HCT116 (cell line): Measurements from ENCODE around the gene ORM1. TPM values are rescaled to one million over a fixed set of nuclear protein-coding genes. Genes with fewer than 3 reads are reported as not detected.

Experiments
- ATAC-seq: fragments of 200-7000 bp; cut with Tn5 transposase; 2 replicates; pipeline ENCODE4 v1.9.1; 2020; ENCODE audit warnings: mild to moderate bottlenecking, moderate library complexity
- BruUV-seq: library from RNA; stranded (reverse); fragments of 400-500 nt; replicated peaks from 2 replicates; lab custom pipeline; 2021; lab: Mats Ljungman, UMichigan
- CTCF ChIA-PET: fragments of 300-600 bp; sonication (Branson Sonifier 250); formaldehyde crosslinking; loops from one replicate; lab custom pipeline; 2021; ENCODE audit warnings: antibody characterized with exemption; lab: Charles Lee
- POLR2A ChIA-PET: fragments of 300-600, 350-600 bp; sonication (Branson Sonifier 250); formaldehyde crosslinking; loops from one replicate; lab custom pipeline; 2021; ENCODE audit warnings: antibody characterized with exemption; lab: Charles Lee
- RAD21 ChIA-PET, 2 experiments: fragments of 300-600 bp; sonication (Branson Sonifier 250); formaldehyde crosslinking; loops; one replicate each; lab custom pipeline; 2023; ENCODE audit warnings: low total read pairs in 2 of 2; ENCODE audit not compliant: uncharacterized antibody in 2 of 2, unreplicated experiment in 2 of 2, low non-redundant PET in 1 of 2; lab: Charles Lee
- DNase-seq: peaks from one replicate; pipeline ENCODE4 v3.0.0-alpha.2; 2010; ENCODE audit warnings: low read depth, low spot score
- H2AFZ ChIP-seq: fragments of 200-600 bp; shearing (Covaris generic), sonication (generic); 2 replicates; pipeline ENCODE4 v1.6.1; 2017; ENCODE audit warnings: low read depth, mixed run types, mixed read lengths, antibody characterized with exemption, low read length; ENCODE audit not compliant: poor library complexity, severe bottlenecking
- H3K27ac ChIP-seq: 2 replicates; pipeline ENCODE4 v1.5.1; 2012; ENCODE audit warnings: low read depth, low read length
- H3K27me3 ChIP-seq: fragments of 200-600 bp; sonication (generic); 2 replicates; pipeline ENCODE4 v1.6.1; 2016; ENCODE audit warnings: mixed run types, low read length, mixed read lengths; ENCODE audit not compliant: insufficient read depth
- H3K36me3 ChIP-seq, 2 experiments: fragments of 200-500 bp in 1 of 2; fragments of 200-600 bp in 1 of 2; sonication (Bioruptor generic) in 1 of 2; sonication (generic) in 1 of 2; 2 replicates each; pipeline versions ENCODE4 v1.5.1 to v1.6.1; 2014 to 2016; ENCODE audit warnings: low read length in 2 of 2, inconsistent platforms in 1 of 2, mixed read lengths in 1 of 2, mixed run types in 1 of 2; ENCODE audit not compliant: insufficient read depth in 2 of 2, control insufficient read depth in 1 of 2
- H3K4me1 ChIP-seq, 2 experiments: fragments of 200-600 bp in 1 of 2; sonication (generic) in 1 of 2; 2 replicates each; pipeline versions ENCODE4 v1.5.1 to v1.6.1; 2012 to 2017; ENCODE audit warnings: low read length in 2 of 2, inconsistent platforms in 1 of 2, mild to moderate bottlenecking in 1 of 2, mixed read lengths in 1 of 2, mixed run types in 1 of 2, moderate library complexity in 1 of 2; ENCODE audit not compliant: insufficient read depth in 2 of 2, control insufficient read depth in 1 of 2
- H3K4me2 ChIP-seq: fragments of 200-600 bp; sonication (generic); 2 replicates; pipeline ENCODE4 v1.6.1; 2017; ENCODE audit warnings: mixed run types, low read length, mixed read lengths
- H3K4me3 ChIP-seq, 2 experiments: fragments of 200-600 bp in 1 of 2; sonication (generic) in 1 of 2; replicated peaks in 1 of 2; 2 replicates each; pipeline ENCODE4 v1.5.1; 2011 to 2016; ENCODE audit warnings: low read length in 2 of 2, control low read depth in 1 of 2, low read depth in 1 of 2, mild to moderate bottlenecking in 1 of 2, mixed read lengths in 1 of 2, mixed run types in 1 of 2
- H3K79me2 ChIP-seq: fragments of 200-600 bp; sonication (generic); 2 replicates; pipeline ENCODE4 v1.6.1; 2017; ENCODE audit warnings: mild to moderate bottlenecking, mixed run types, low read length, moderate library complexity, mixed read lengths; ENCODE audit not compliant: insufficient read depth
- H3K9ac ChIP-seq: fragments of 200-600 bp; sonication (generic); 2 replicates; pipeline ENCODE4 v1.6.1; 2016; ENCODE audit warnings: low read length, mixed read lengths
- H3K9me2 ChIP-seq: fragments of 200-600 bp; sonication (generic), shearing (Covaris generic); 2 replicates; pipeline ENCODE4 v1.6.1; 2017; ENCODE audit warnings: mixed run types, mild to moderate bottlenecking, moderate library complexity; ENCODE audit not compliant: insufficient read depth
- H3K9me3 ChIP-seq, 2 experiments: fragments of 200-500 bp in 1 of 2; fragments of 200-600 bp in 1 of 2; sonication (Bioruptor generic) in 1 of 2; sonication (generic) in 1 of 2; 2 replicates each; pipeline ENCODE4 v1.6.1; 2014 to 2017; ENCODE audit warnings: low read length in 2 of 2, mixed read lengths in 2 of 2, inconsistent platforms in 1 of 2, low read depth in 1 of 2, mild to moderate bottlenecking in 1 of 2, mixed run types in 1 of 2, moderate library complexity in 1 of 2; ENCODE audit not compliant: control insufficient read depth in 1 of 2, insufficient read depth in 1 of 2
- H4K20me1 ChIP-seq: fragments of 200-600 bp; sonication (generic), shearing (Covaris generic); 2 replicates; pipeline ENCODE4 v1.6.1; 2017; ENCODE audit warnings: mixed run types, mild to moderate bottlenecking, moderate library complexity; ENCODE audit not compliant: insufficient read depth
- CBX3 ChIP-seq: IDR thresholded peaks from 2 replicates; pipeline ENCODE4 v1.6.1; 2012; ENCODE audit warnings: low read depth
- CEBPB ChIP-seq: IDR thresholded peaks from 2 replicates; pipeline ENCODE4 v1.6.1; 2012; ENCODE audit warnings: low read depth
- CTCF ChIP-seq, 3 experiments: fragments of 200-600 bp in 1 of 3; sonication (generic) in 1 of 3; IDR thresholded peaks in 2 of 3; conservative IDR thresholded peaks in 1 of 3; 2 replicates each; pipeline ENCODE4 v1.5.1; 2012 to 2017; ENCODE audit warnings: low read depth in 2 of 3, low read length in 2 of 3, antibody characterized with exemption in 1 of 3, borderline replicate concordance in 1 of 3, control low read depth in 1 of 3, mild to moderate bottlenecking in 1 of 3, mixed read lengths in 1 of 3, mixed run types in 1 of 3, moderate library complexity in 1 of 3; ENCODE audit not compliant: insufficient read depth in 1 of 3
- EGR1 ChIP-seq: IDR thresholded peaks from 2 replicates; pipeline ENCODE4 v1.6.1; 2012; ENCODE audit warnings: low read depth
- ELF1 ChIP-seq: IDR thresholded peaks from 2 replicates; pipeline ENCODE4 v1.6.1; 2012; ENCODE audit warnings: low read depth, borderline replicate concordance
- EZH2phosphoT487 ChIP-seq: fragments of 200-600 bp; IDR thresholded peaks from 2 replicates; pipeline ENCODE4 v1.6.1; 2018; ENCODE audit warnings: antibody characterized with exemption, borderline replicate concordance
- FOSL1 ChIP-seq: IDR thresholded peaks from 2 replicates; pipeline ENCODE4 v1.6.1; 2012; ENCODE audit warnings: low read depth
- JUND ChIP-seq: IDR thresholded peaks from 2 replicates; pipeline ENCODE4 v1.6.1; 2012
- POLR2A ChIP-seq: IDR thresholded peaks from 2 replicates; pipeline ENCODE4 v1.7.0; 2011; ENCODE audit warnings: borderline replicate concordance; ENCODE audit not compliant: insufficient read depth, insufficient read length; ENCODE audit errors: extremely low read depth
- POLR2AphosphoS5 ChIP-seq: IDR thresholded peaks from 2 replicates; pipeline ENCODE4 v1.6.1; 2011; ENCODE audit warnings: mild to moderate bottlenecking, low read depth, low read length, moderate library complexity
- RAD21 ChIP-seq: IDR thresholded peaks from 2 replicates; pipeline ENCODE4 v1.6.1; 2012; ENCODE audit warnings: low read depth, mild to moderate bottlenecking
- SIN3A ChIP-seq: IDR thresholded peaks from 2 replicates; pipeline ENCODE4 v1.6.1; 2012; ENCODE audit warnings: low read depth
- SP1 ChIP-seq: IDR thresholded peaks from 2 replicates; pipeline ENCODE4 v1.6.1; 2012; ENCODE audit warnings: low read depth
- TCF7L2 ChIP-seq: IDR thresholded peaks from 2 replicates; pipeline ENCODE4 v1.7.0; 2011; ENCODE audit warnings: borderline replicate concordance, inconsistent platforms; ENCODE audit not compliant: insufficient read depth, insufficient read length; ENCODE audit errors: extremely low read depth
- YY1 ChIP-seq: IDR thresholded peaks from 2 replicates; pipeline ENCODE4 v1.6.1; 2011; ENCODE audit warnings: low read length, low read depth, moderate library complexity, mild to moderate bottlenecking; ENCODE audit not compliant: insufficient replicate concordance; ENCODE audit errors: extremely low read depth
- ZBTB33 ChIP-seq: IDR thresholded peaks from 2 replicates; pipeline ENCODE4 v1.6.1; 2011; ENCODE audit warnings: mild to moderate bottlenecking, low read length, moderate library complexity; ENCODE audit not compliant: insufficient replicate concordance; ENCODE audit errors: extremely low read depth
- ZFX ChIP-seq: fragments of 450-650 bp; IDR thresholded peaks from 2 replicates; pipeline ENCODE4 v1.6.1; 2017
- ZNF274 ChIP-seq: fragments of 200-500 bp; sonication (Bioruptor generic); IDR thresholded peaks from 2 replicates; pipeline ENCODE4 v1.6.1; 2014; ENCODE audit warnings: mild to moderate bottlenecking, low read depth, low read length, inconsistent platforms
- intact Hi-C: fragments of 100-400 bp; cut with micrococcal nuclease; formaldehyde crosslinking; loops from 2 replicates; pipeline ENCODE4 v1.10.0; 2022
- total RNA-seq: library from RNA; stranded (reverse); gene quantifications from one replicate; pipeline ENCODE4 v1.2.1, GENCODE V29; 2021; ENCODE audit not compliant: unreplicated experiment
- TF ChIP-seq, protein P1 (sequence below): IDR thresholded peaks from 2 replicates; pipeline ENCODE4 v1.6.1; 2012; ENCODE audit warnings: low read depth

The ORM1 gene
- total RNA-seq, 1 experiment from 2014 or later, result 5.6 TPM

DNA sequence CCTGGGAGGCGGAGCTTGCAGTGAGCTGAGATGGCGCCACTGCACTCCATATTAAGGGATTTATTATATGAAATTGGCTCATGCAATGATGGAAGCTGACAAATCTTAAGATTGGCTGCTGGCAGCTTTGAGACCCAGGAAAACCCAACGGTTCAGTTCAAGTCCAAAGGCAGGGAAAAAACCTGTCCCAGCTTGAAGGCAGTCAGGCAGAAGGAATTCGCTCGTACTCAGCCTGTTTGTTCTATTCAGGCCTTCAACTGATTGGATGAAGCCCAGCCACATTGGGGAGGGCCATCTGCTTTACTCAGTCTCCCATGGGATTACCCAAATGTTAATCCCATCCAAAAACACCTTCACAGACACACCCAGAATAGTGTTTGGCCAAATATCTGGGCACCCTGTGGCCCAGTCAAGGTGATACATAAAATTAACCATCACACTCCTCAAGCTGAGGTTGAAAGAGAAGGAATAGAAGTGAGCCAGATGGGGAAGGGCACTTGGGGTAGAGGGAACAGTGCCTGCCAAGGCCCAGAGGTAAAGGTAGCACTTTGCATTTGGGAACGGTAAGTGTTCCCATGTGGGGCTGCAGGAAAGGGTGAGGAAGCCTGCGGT, 8.5 kb upstream of the ORM1 start:
- Histone ChIP-seq H4K20me1 (no peaks in the 10 kb centered on the region), H3K9me3 (no peaks in the 10 kb centered on the region), H3K4me2 (no peak overlapping the region), H3K79me2 (no peaks in the 10 kb centered on the region), H3K4me1 (no peaks in the 10 kb centered on the region), H2AFZ (no peak overlapping the region), H3K27ac (no peak overlapping the region), H3K27me3 (no peaks in the 10 kb centered on the region), H3K9ac (no peak overlapping the region), H3K9me2 (no peaks in the 10 kb centered on the region), H3K4me3 (no peak overlapping the region), H3K36me3 (no peaks in the 10 kb centered on the region)
- CTCF ChIA-PET, result interaction anchor here (1.2 kb wide), 1 partner anchor 206 kb away, joined by 3 read pairs; no protein-coding TSS in a partner anchor
- intact Hi-C loops, result no loop called here
- ATAC-seq, result no peak
- POLR2A ChIA-PET, result no interaction called here
- TF ChIP-seq POLR2A (no peak), FOSL1 (no peak), JUND (no peak), CBX3 (no peak), YY1 (no peak), ZNF274 (no peak), ELF1 (no peak), SIN3A (no peak), ZFX (no peak), SP1 (no peak), CTCF (IDR thresholded peaks at IDR 0.05 in 2 of 3, conservative IDR thresholded peaks at IDR 0.05 in 1 of 3; ENCODE audit: borderline replicate concordance in 1 of 3, insufficient read depth in 1 of 3, low read depth in 2 of 3, low read length in 2 of 3) (no peak), RAD21 (no peak), EZH2phosphoT487 (no peak), CEBPB (no peak), ZBTB33 (no peak), EGR1 (no peak), TCF7L2 (no peak), POLR2AphosphoS5 (no peak)
- TF ChIP-seq, protein P1, sequence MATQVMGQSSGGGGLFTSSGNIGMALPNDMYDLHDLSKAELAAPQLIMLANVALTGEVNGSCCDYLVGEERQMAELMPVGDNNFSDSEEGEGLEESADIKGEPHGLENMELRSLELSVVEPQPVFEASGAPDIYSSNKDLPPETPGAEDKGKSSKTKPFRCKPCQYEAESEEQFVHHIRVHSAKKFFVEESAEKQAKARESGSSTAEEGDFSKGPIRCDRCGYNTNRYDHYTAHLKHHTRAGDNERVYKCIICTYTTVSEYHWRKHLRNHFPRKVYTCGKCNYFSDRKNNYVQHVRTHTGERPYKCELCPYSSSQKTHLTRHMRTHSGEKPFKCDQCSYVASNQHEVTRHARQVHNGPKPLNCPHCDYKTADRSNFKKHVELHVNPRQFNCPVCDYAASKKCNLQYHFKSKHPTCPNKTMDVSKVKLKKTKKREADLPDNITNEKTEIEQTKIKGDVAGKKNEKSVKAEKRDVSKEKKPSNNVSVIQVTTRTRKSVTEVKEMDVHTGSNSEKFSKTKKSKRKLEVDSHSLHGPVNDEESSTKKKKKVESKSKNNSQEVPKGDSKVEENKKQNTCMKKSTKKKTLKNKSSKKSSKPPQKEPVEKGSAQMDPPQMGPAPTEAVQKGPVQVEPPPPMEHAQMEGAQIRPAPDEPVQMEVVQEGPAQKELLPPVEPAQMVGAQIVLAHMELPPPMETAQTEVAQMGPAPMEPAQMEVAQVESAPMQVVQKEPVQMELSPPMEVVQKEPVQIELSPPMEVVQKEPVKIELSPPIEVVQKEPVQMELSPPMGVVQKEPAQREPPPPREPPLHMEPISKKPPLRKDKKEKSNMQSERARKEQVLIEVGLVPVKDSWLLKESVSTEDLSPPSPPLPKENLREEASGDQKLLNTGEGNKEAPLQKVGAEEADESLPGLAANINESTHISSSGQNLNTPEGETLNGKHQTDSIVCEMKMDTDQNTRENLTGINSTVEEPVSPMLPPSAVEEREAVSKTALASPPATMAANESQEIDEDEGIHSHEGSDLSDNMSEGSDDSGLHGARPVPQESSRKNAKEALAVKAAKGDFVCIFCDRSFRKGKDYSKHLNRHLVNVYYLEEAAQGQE, result no peak
- RAD21 ChIA-PET, result no interaction called here
- DNase-seq, result no peak
- BruUV-seq, result no TSS peak
